Esophagus squamous epithelium (tissue), 5 donors: ENCODE measurements around the gene LARP4B. TPM values are rescaled to one million over a fixed set of nuclear protein-coding genes. Genes with fewer than 3 reads are reported as not detected.
A peak's percentile ranks its signal among the peaks of the same experiment; 100 is the strongest.

Experiments used
- DNase-seq: peaks from one replicate; lab custom pipeline; 2025; lab: John Stamatoyannopoulos, UW
- H3K27ac ChIP-seq, 4 donors: fragments of 200-600 bp; sonication (generic); one replicate each; pipeline ENCODE4 v1.5.1; 2016 to 2019; ENCODE audit warnings: mild to moderate bottlenecking in 1 of 4
- H3K27me3 ChIP-seq, 4 donors: fragments of 200-600 bp; sonication (generic); 1 replicate in 3 of 4; 2 replicates in 1 of 4; pipeline versions ENCODE4 v1.5.1 to v1.6.0; 2017 to 2021; ENCODE audit warnings: antibody characterized with exemption in 1 of 4
- H3K36me3 ChIP-seq, 3 donors: fragments of 200-600 bp; sonication (generic); one replicate each; pipeline ENCODE4 v1.5.1; 2016 to 2019
- H3K4me1 ChIP-seq, 3 donors: fragments of 200-600 bp; sonication (generic); one replicate each; pipeline ENCODE4 v1.5.1; 2017 to 2019
- H3K4me3 ChIP-seq, 4 donors: fragments of 200-600 bp; sonication (generic); 1 replicate in 3 of 4; 2 replicates in 1 of 4; pipeline ENCODE4 v1.5.1; 2016 to 2019; ENCODE audit warnings: mild to moderate bottlenecking in 2 of 4, moderate library complexity in 1 of 4
- H3K9me3 ChIP-seq, 3 donors: fragments of 200-600 bp; sonication (generic); one replicate each; pipeline ENCODE4 v1.5.1; 2016 to 2019
- POLR2A ChIP-seq, 4 donors: fragments of 450-650 bp; IDR thresholded peaks; one replicate each; pipeline ENCODE4 v1.6.1; 2017; ENCODE audit warnings: antibody characterized with exemption in 4 of 4, mild to moderate bottlenecking in 4 of 4, moderate library complexity in 3 of 4
- WGBS, 2 donors: methylation state at CpG; one replicate each; pipeline ENCODE4 v1.1.5; 2018; 5-methylcytosine and 5-hydroxymethylcytosine counted together
- intact Hi-C: fragments of 100-400 bp; cut with DNase I; formaldehyde crosslinking; loops from one replicate; pipeline ENCODE4 v1.15.0; 2022
- total RNA-seq, 4 donors: library from RNA; depleted of rRNA; stranded (reverse); fragments of >200 nt; gene quantifications; one replicate each; pipeline ENCODE4 v1.1.0, GENCODE V29; 2016
- TF ChIP-seq, protein P1 (sequence below), 6 experiments: fragments of 450-650 bp in 4 of 6; fragments of 200-600 bp in 2 of 6; sonication (generic) in 2 of 6; IDR thresholded peaks; one replicate each; pipeline ENCODE4 v1.5.1; 2016 to 2019; ENCODE audit warnings: antibody characterized with exemption in 6 of 6, mild to moderate bottlenecking in 4 of 6, moderate library complexity in 4 of 6
- donor health status: DM: yes; HTN: yes; CAD: no.

The LARP4B gene
- total RNA-seq, 4 donors from 2014 or later: 32.7 to 75.5 (median 63.4) TPM

DNA sequence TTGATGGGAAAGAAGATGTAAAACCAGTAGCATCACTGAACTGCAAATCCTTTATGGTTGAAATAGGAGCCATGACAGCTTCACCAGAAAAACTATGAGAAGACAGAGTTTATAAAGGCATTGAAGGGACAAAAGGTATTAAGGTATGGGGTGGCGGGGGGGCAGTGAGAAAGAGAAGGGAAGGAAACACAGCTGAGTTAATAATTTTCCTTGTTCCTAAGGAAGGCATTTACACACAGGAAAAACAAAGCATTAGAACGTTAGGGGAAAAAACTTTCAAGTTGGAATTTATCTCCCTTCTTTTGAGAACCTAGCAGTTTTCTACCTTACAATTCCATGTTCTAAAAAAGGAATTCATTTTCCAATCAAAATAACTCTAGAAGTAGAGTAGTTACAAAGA lies 4.4 kb downstream of the LARP4B start:
- H3K27me3 ChIP-seq: no peaks in the 10 kb centered on the region
- peaks cover 20 to 83% (median 24%) of the 10 kb centered on the region in 3 donors for H3K4me1 ChIP-seq
- no peak for TF ChIP-seq POLR2A (IDR thresholded peaks at IDR 0.05)
- TF ChIP-seq, protein P1, sequence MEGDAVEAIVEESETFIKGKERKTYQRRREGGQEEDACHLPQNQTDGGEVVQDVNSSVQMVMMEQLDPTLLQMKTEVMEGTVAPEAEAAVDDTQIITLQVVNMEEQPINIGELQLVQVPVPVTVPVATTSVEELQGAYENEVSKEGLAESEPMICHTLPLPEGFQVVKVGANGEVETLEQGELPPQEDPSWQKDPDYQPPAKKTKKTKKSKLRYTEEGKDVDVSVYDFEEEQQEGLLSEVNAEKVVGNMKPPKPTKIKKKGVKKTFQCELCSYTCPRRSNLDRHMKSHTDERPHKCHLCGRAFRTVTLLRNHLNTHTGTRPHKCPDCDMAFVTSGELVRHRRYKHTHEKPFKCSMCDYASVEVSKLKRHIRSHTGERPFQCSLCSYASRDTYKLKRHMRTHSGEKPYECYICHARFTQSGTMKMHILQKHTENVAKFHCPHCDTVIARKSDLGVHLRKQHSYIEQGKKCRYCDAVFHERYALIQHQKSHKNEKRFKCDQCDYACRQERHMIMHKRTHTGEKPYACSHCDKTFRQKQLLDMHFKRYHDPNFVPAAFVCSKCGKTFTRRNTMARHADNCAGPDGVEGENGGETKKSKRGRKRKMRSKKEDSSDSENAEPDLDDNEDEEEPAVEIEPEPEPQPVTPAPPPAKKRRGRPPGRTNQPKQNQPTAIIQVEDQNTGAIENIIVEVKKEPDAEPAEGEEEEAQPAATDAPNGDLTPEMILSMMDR (IDR thresholded peaks at IDR 0.05): no peak
- WGBS, 2 donors: 51 to 55% methylated on average over 2 of the region's 2 CpGs
- H3K9me3 ChIP-seq: no peaks in the 10 kb centered on the region
- intact Hi-C loops: no loop called here
- no peak overlapping the region for H3K27ac ChIP-seq
- DNase-seq: no peak
- peaks cover 0 to 26% (median 0%) of the 10 kb centered on the region in 3 donors for H3K36me3 ChIP-seq
- H3K4me3 ChIP-seq: no peak overlapping the region

DNA sequence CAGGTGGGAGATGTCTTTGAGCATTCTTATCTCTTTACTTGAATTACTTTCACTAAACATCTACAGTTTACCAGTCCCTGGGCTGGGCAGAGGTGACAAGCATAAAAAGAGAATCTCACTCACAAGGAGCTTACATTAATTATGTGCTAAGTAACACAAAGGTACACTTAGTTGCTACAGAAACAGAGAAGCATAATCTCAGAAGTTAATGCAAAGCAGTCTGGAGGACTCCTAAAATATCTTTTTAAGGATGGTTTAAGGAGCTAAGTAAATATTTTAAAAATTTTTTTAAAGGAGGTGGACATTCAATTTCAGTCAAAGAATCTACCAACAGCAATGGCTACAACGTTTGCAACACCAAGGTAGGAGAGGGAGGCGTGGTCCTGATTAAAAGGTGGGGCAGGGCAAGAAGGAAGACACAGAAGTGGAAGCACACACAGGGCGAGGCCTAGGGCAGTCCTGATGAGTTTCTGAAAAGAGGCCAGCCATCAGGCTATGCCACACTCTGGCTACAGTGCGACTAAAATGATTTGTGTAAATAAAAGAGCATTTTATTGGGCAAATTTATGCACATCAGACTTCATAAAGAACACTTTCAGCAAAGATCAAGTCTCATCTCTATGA lies 5.3 kb downstream of the LARP4B start:
- H3K9me3 ChIP-seq: no peaks in the 10 kb centered on the region
- peaks cover 20 to 91% (median 29%) of the 10 kb centered on the region in 3 donors for H3K4me1 ChIP-seq
- TF ChIP-seq, protein P1 (IDR thresholded peaks at IDR 0.05): no peak
- TF ChIP-seq POLR2A (IDR thresholded peaks at IDR 0.05): no peak
- H3K27ac ChIP-seq: peak overlapping the region in 2 of 4 donors; percentile 10 to 14
- no peak for DNase-seq
- no peaks in the 10 kb centered on the region for H3K27me3 ChIP-seq
- H3K36me3 ChIP-seq: peaks cover 0 to 28% (median 0%) of the 10 kb centered on the region in 3 donors
- 41 to 48% methylated on average over 4 of the region's 4 CpGs for WGBS, 2 donors
- intact Hi-C loops: no loop called here
- no peak overlapping the region for H3K4me3 ChIP-seq

DNA sequence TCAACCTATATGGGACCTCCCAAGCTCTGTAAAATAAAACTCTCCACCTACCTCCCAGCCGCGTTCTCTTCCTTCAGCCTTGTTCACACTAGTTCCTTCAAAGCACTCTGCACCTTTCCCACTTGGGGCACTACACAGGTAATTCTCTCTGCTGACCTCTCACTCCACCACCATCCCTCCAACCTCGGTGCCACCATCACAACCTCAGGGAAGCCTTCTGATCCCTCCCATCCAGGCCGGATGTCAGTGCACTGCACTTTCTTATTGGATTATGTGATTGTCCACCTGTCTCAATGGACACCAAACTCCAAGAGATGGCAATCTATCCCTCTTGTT lies 7.0 kb downstream of the LARP4B start:
- Histone ChIP-seq H3K27ac (no peak overlapping the region), H3K9me3 (no peaks in the 10 kb centered on the region), H3K4me3 (no peak overlapping the region), H3K36me3 (peaks cover 0 to 28% (median 0%) of the 10 kb centered on the region in 3 donors), H3K27me3 (no peaks in the 10 kb centered on the region), H3K4me1 (peaks cover 14 to 90% (median 22%) of the 10 kb centered on the region in 3 donors)
- no peak for TF ChIP-seq POLR2A (IDR thresholded peaks at IDR 0.05)
- TF ChIP-seq, protein P1 (IDR thresholded peaks at IDR 0.05): no peak
- intact Hi-C loops: no loop called here
- 72 to 92% methylated on average over 4 of the region's 4 CpGs for WGBS, 2 donors
- no peak for DNase-seq

DNA sequence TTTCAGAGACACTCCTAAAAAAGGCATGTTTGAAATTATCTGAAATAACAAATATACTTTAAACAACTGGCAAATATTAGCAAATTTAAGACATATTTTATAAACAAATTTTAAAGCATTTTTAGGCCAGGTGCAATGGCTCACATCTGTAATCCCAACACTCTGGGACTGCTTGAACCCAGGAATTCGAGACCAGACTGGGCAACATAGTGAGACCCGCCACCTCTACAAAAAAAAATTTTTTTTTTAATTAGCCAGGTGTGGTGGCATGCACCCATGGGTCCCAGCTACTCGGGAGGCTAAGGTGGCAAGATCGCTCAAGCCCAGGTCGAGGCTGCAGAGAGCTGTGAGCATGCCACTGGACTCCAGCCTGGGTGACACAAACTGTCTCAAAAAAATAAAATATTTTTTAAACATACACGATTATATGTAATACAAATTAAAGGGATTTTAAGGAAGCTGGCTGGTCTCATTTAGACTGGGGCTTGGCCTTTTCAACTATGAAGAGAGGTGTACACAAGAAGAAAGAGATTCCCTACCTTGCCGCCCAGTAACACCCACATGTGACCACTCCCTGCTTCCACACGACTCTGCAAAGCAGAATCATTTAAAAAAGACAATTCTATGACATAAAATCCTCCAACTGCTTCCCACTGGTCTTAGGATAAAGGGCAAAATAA lies 7.5 kb downstream of the LARP4B start:
- peaks cover 9 to 88% (median 17%) of the 10 kb centered on the region in 3 donors for H3K4me1 ChIP-seq
- intact Hi-C loops: no loop called here

More for the DNA sequence above, 7.5 kb downstream of the LARP4B start:
- TF ChIP-seq, protein P1 (IDR thresholded peaks at IDR 0.05): no peak
- TF ChIP-seq POLR2A (IDR thresholded peaks at IDR 0.05): no peak
- DNase-seq: no peak
- H3K27ac ChIP-seq: no peak overlapping the region
- H3K27me3 ChIP-seq: no peaks in the 10 kb centered on the region
- H3K36me3 ChIP-seq: peaks cover 0 to 32% (median 0%) of the 10 kb centered on the region in 3 donors
- no peak overlapping the region for H3K4me3 ChIP-seq
- H3K9me3 ChIP-seq: no peaks in the 10 kb centered on the region
- WGBS, 2 donors: 78 to 85% methylated on average over 8 of the region's 8 CpGs
